Endothelial cell of umbilical vein (primary cell): Measurements from ENCODE around the gene ZER1. TPM values are rescaled to one million over a fixed set of nuclear protein-coding genes. Genes with fewer than 3 reads are reported as not detected.

Experiments
- BruUV-seq: library from RNA; stranded (reverse); fragments of 400-500 nt; replicated peaks from 2 replicates; lab custom pipeline; 2021; lab: Mats Ljungman, UMichigan
- CTCF ChIA-PET: fragments of 300-600, 350-600 bp; sonication (Branson Sonifier 250); formaldehyde crosslinking; loops from one replicate; lab custom pipeline; 2021; ENCODE audit warnings: antibody characterized with exemption, inconsistent platforms; lab: Charles Lee
- POLR2A ChIA-PET: fragments of 300-600, 350-600 bp; sonication (Branson Sonifier 250); formaldehyde crosslinking; loops from one replicate; lab custom pipeline; 2021; ENCODE audit warnings: antibody characterized with exemption, inconsistent platforms; lab: Charles Lee
- DNase-seq: peaks from one replicate; pipeline ENCODE4 v3.0.0-alpha.2; 2011; ENCODE audit warnings: low read depth, low spot score
- FAIRE-seq: peaks from 2 replicates; lab custom pipeline; 2011; peaks lifted over from hg19 to GRCh38; lab: Jason Lieb, UNC
- H2AFZ ChIP-seq: 2 replicates; pipeline ENCODE4 v1.6.0; 2012; ENCODE audit warnings: low read depth, low read length, control low read depth, inconsistent platforms
- H3K27ac ChIP-seq: 2 replicates; pipeline ENCODE4 v1.5.1; 2011; ENCODE audit warnings: low read depth, mild to moderate bottlenecking, control low read depth, low read length, moderate library complexity; ENCODE audit not compliant: insufficient read depth
- H3K27me3 ChIP-seq, 2 experiments: 2 replicates each; pipeline versions ENCODE4 v1.6.0 to v1.6.1; 2011; ENCODE audit warnings: low read length in 2 of 2, mixed read lengths in 1 of 2; ENCODE audit not compliant: control insufficient read depth in 2 of 2, insufficient read depth in 2 of 2
- H3K36me3 ChIP-seq, 2 experiments: 2 replicates in 1 of 2; 3 replicates in 1 of 2; pipeline ENCODE4 v1.5.1; 2011; ENCODE audit warnings: low read length in 2 of 2, mild to moderate bottlenecking in 1 of 2, moderate library complexity in 1 of 2; ENCODE audit not compliant: control insufficient read depth in 2 of 2, insufficient read depth in 2 of 2; ENCODE audit errors: extremely low read depth in 1 of 2
- H3K4me1 ChIP-seq: 3 replicates; pipeline ENCODE4 v1.5.1; 2011; ENCODE audit warnings: mild to moderate bottlenecking, low read length; ENCODE audit not compliant: control insufficient read depth, insufficient read depth; ENCODE audit errors: extremely low read depth
- H3K4me2 ChIP-seq: 2 replicates; pipeline ENCODE4 v1.6.1; 2011; ENCODE audit warnings: low read length, control low read depth, mixed read lengths; ENCODE audit not compliant: insufficient read depth
- H3K4me3 ChIP-seq, 3 experiments: fragments of 200-600 bp in 1 of 3; sonication (generic), shearing (Covaris generic) in 1 of 3; replicated peaks in 1 of 3; 2 replicates each; pipeline ENCODE4 v1.5.1; 2011 to 2016; ENCODE audit warnings: control low read depth in 3 of 3, low read length in 3 of 3, mild to moderate bottlenecking in 2 of 3, inconsistent platforms in 1 of 3, low read depth in 1 of 3, moderate library complexity in 1 of 3; ENCODE audit not compliant: insufficient read depth in 1 of 3
- H3K79me2 ChIP-seq: 2 replicates; pipeline ENCODE4 v1.6.0; 2012; ENCODE audit warnings: low read length, inconsistent platforms; ENCODE audit not compliant: control insufficient read depth, insufficient read depth
- H3K9ac ChIP-seq: replicated peaks from 2 replicates; pipeline ENCODE3; 2011; ENCODE audit warnings: low read length, control low read depth; ENCODE audit not compliant: insufficient read depth; ENCODE audit errors: extremely low read depth
- H3K9me1 ChIP-seq: replicated peaks from 3 replicates; pipeline ENCODE4 v1.6.0; 2011; ENCODE audit warnings: mild to moderate bottlenecking, low read length; ENCODE audit not compliant: control insufficient read depth, insufficient read depth; ENCODE audit errors: extremely low read depth
- H3K9me3 ChIP-seq: replicated peaks from 2 replicates; pipeline ENCODE4 v1.5.1; 2012; ENCODE audit warnings: low read length, inconsistent platforms; ENCODE audit not compliant: control insufficient read depth, insufficient read depth
- H4K20me1 ChIP-seq: replicated peaks from 2 replicates; pipeline ENCODE3; 2011; ENCODE audit warnings: mild to moderate bottlenecking, low read length; ENCODE audit not compliant: control insufficient read depth, insufficient read depth; ENCODE audit errors: extremely low read depth
- CTCF ChIP-seq, 2 donors: IDR thresholded peaks; 1 replicate in 1 of 2; 2 replicates in 1 of 2; pipeline ENCODE4 v1.5.1; 2011; ENCODE audit warnings: low read length in 2 of 2, mild to moderate bottlenecking in 2 of 2, moderate library complexity in 2 of 2, control low read depth in 1 of 2, inconsistent platforms in 1 of 2, low read depth in 1 of 2; ENCODE audit not compliant: insufficient read depth in 1 of 2; ENCODE audit errors: extremely low read depth in 1 of 2
- EZH2 ChIP-seq: IDR thresholded peaks from 2 replicates; pipeline ENCODE4 v1.6.1; 2012; ENCODE audit warnings: borderline replicate concordance, low read depth, mild to moderate bottlenecking, moderate library complexity, low read length, inconsistent platforms; ENCODE audit not compliant: severe bottlenecking
- FOS ChIP-seq: IDR thresholded peaks from 2 replicates; pipeline ENCODE4 v1.6.1; 2011; ENCODE audit warnings: mild to moderate bottlenecking, low read length, moderate library complexity, borderline replicate concordance; ENCODE audit not compliant: insufficient read depth
- GATA2 ChIP-seq: IDR thresholded peaks from 2 replicates; pipeline ENCODE4 v1.7.0; 2011; ENCODE audit warnings: low read depth, mild to moderate bottlenecking, moderate library complexity, mixed read lengths, low read length; ENCODE audit not compliant: insufficient read length, insufficient read depth
- JUN ChIP-seq: IDR thresholded peaks from 2 replicates; pipeline ENCODE4 v1.6.1; 2011; ENCODE audit warnings: borderline replicate concordance, low read depth; ENCODE audit not compliant: insufficient read length, insufficient read depth
- MAX ChIP-seq: IDR thresholded peaks from 2 replicates; pipeline ENCODE4 v1.6.1; 2011; ENCODE audit not compliant: insufficient read depth, insufficient read length
- MYC ChIP-seq: IDR thresholded peaks from one replicate; pipeline ENCODE4 v1.6.1; 2011; ENCODE audit warnings: mild to moderate bottlenecking, low read depth, low read length
- POLR2A ChIP-seq: IDR thresholded peaks from 2 replicates; pipeline ENCODE4 v1.6.1; 2012; ENCODE audit warnings: low read depth, mild to moderate bottlenecking, control low read depth, low read length
- POLR2AphosphoS5 ChIP-seq: IDR thresholded peaks from 2 replicates; pipeline ENCODE4 v1.6.1; 2012; ENCODE audit warnings: low read depth, mild to moderate bottlenecking, control low read depth, low read length, moderate library complexity; ENCODE audit not compliant: insufficient read depth
- dilution Hi-C: fragments of 300-500 bp; cut with MboI; formaldehyde crosslinking; loops from one replicate; pipeline ENCODE4 v1.15.0; 2019; ENCODE audit warnings: low sequenced_read_pairs; ENCODE audit not compliant: extremely low pct_ligation_motif_present
- intact Hi-C: fragments of 100-400 bp; cut with micrococcal nuclease; formaldehyde crosslinking; loops from one replicate; pipeline ENCODE4 v1.10.0; 2022
- polyA plus RNA-seq, 4 experiments: library from polyadenylated mRNA; depleted of rRNA in 3 of 4; stranded (reverse) in 3 of 4; unstranded in 1 of 4; fragments of >200 nt; gene quantifications; 2 replicates each; pipeline versions ENCODE4 v1.2.1 to v1.2.3, GENCODE V29; 2011 to 2012; ENCODE audit warnings: missing spikeins in 1 of 4
- total RNA-seq: library from RNA; stranded (reverse); gene quantifications from 2 replicates; pipeline ENCODE4 v1.2.3, GENCODE V29; 2021

ZER1 gene
- total and polyA plus RNA-seq, 2 donors (not counting 3 experiments of a cell fraction or from before 2014, with no cell fraction given), result 23.0 to 29.9 TPM

- DNase-seq (no peak), FAIRE-seq (no peak)
- Histone ChIP-seq H2AFZ (no peak overlapping the region), H3K36me3 (no peaks in the 10 kb centered on the region), H3K4me1 (peaks cover 7% of the 10 kb centered on the region), H3K9ac (no peak overlapping the region), H3K9me3 (no peaks in the 10 kb centered on the region), H3K4me2 (no peak overlapping the region), H3K4me3 (no peak overlapping the region), H3K27me3 (no peaks in the 10 kb centered on the region), H3K79me2 (no peaks in the 10 kb centered on the region), H3K9me1 (no peaks in the 10 kb centered on the region), H3K27ac (no peak overlapping the region), H4K20me1 (no peaks in the 10 kb centered on the region)
- no TSS peak for BruUV-seq
- dilution Hi-C loops, result no loop called here
- intact Hi-C loops, result no loop called here
- ChIA-PET POLR2A (no interaction called here), CTCF (interaction anchor here (1.2 kb wide), 1 partner anchor 45 kb away, joined by 3 read pairs; the partner anchor contains the start of gene ENDOG)
- TF ChIP-seq MAX (no peak), FOS (no peak), MYC (no peak), JUN (no peak), CTCF (IDR thresholded peaks at IDR 0.05; ENCODE audit: extremely low read depth in 1 of 2, insufficient read depth in 1 of 2, low read depth in 1 of 2, low read length in 2 of 2) (no peak), GATA2 (no peak), EZH2 (no peak), POLR2AphosphoS5 (no peak), POLR2A (no peak)
Measured at GRCh38 chr9:128773049-128773448, 1.3 kb upstream of the ZER1 start.
